ENCODE data around the gene HERPUD1.
A peak's percentile ranks its signal among the peaks of the same experiment; 100 is the strongest.
"Not testable (repeated sequence)": the region's sequence is repeated elsewhere in the genome, so short reads cannot be mapped to it uniquely, and the experiment has no call there.

Gene HERPUD1, protein sequence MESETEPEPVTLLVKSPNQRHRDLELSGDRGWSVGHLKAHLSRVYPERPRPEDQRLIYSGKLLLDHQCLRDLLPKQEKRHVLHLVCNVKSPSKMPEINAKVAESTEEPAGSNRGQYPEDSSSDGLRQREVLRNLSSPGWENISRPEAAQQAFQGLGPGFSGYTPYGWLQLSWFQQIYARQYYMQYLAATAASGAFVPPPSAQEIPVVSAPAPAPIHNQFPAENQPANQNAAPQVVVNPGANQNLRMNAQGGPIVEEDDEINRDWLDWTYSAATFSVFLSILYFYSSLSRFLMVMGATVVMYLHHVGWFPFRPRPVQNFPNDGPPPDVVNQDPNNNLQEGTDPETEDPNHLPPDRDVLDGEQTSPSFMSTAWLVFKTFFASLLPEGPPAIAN

DNA sequence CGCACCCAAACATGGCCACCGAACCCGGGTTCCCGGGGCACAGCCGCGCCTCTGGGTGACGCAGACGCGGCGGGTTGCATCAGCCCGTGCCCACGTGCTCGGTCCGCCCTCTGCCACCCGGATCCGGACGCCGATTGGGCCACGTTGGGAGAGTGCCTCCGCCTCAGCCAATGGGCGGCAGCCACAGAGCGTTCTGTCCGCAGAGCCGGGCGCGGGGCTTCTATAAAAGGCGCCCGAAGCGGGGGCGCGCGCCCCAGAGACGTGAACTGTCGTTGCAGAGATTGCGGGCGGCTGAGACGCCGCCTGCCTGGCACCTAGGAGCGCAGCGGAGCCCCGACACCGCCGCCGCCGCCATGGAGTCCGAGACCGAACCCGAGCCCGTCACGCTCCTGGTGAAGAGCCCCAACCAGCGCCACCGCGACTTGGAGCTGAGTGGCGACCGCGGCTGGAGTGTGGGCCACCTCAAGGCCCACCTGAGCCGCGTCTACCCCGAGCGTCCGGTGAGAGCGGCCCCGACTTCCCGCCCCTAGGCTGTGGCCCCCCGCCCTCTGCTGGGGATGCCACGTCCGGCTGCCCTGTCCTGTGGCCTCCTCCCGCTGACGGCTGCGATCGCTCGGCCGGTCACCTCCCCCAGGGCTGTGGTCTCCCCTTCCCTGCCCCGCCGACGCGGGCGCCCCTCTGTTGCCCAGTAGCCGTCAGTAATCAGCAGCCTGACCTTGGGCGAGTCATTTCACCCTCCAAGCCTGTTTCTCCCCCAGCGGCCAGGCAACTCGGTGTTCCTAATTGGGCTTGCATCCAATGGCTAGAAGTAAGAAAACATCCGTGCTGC, at the start of gene HERPUD1:
Gene HERPUD1, plus strand, starts transcription at position 251 of the 829 bp plus-strand sequence. Its CDS starts 103 bp downstream, at position 354.
- peaks cover 31 to 69% of the 10 kb centered on the region in 2 donors for H3K4me1 Mint-ChIP-seq
- H3K9me3 Mint-ChIP-seq, result peaks cover 0 to 3% of the 10 kb centered on the region in 2 donors
- H3K4me3 Mint-ChIP-seq, result peak within 1 kb of the TSS; percentile 99
- ATAC-seq (replicated peaks), result peak; percentile 86 to 89
- peaks cover 43 to 52% of the 10 kb centered on the region in 2 donors for H3K36me3 Mint-ChIP-seq
- H3K27ac Mint-ChIP-seq, result peak within 1 kb of the TSS; percentile 100
- H3K27me3 Mint-ChIP-seq, result no peaks in the 10 kb centered on the region
- DNase-seq, result peak; percentile 99

DNA sequence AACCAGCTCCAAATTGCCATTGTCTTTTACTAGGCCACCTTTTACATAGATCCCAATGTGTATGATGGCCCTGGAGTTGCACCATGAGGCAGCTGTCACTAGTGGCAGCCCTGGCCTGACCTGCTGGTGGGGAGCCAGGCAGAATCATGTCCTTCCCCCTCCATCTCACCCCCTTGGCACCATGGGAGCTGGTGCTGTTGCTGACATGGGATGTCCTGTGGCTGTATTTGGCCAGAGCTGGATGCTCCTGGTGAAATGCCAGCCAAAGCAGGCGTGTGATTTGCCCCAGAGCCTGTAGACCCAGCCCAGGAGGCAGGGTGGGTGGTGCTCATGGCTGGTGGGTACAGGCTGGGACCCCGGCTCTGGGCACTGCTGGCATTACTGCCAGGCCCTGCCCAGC, 48.4 kb upstream of the HERPUD1 start:
- no peak overlapping the region for H3K27ac Mint-ChIP-seq
- no peak for ATAC-seq (replicated peaks)
- H3K4me1 Mint-ChIP-seq, result peaks cover 6 to 19% of the 10 kb centered on the region in 2 donors
- no peaks in the 10 kb centered on the region for H3K27me3 Mint-ChIP-seq
- H3K4me3 Mint-ChIP-seq, result no peak overlapping the region
- DNase-seq, result no peak
- peaks cover 0 to 3% of the 10 kb centered on the region in 2 donors for H3K36me3 Mint-ChIP-seq
- H3K9me3 Mint-ChIP-seq, result no peaks in the 10 kb centered on the region

DNA sequence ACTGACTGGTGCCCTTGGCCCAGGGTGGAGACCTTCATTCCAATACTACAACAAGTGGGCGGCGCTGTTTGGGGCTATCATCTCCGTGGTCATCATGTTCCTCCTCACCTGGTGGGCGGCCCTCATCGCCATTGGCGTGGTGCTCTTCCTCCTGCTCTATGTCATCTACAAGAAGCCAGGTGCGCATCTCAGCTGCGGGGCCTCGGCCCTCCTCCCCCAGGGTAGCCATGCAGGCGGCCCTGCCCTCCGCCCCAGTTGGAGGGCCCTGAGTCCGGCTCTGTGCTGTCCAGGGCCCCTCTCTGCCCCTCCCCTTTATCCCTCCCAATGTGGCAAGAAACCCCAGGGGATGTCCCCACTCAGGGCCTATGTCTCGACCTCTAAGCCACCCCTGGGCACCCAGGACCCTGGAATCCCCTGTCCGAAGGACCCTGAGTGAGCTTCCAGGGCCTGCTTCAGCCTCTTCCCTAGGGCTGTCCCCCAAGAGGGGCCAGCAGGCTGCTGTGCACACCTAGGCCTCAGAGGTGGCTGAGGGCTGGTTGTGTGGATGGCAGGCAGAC, 47.8 kb upstream of the HERPUD1 start:
- DNase-seq (no peak), ATAC-seq (replicated peaks) (no peak)
- no peak overlapping the region for H3K4me3 Mint-ChIP-seq
- no peaks in the 10 kb centered on the region for H3K9me3 Mint-ChIP-seq
- H3K27me3 Mint-ChIP-seq, result no peaks in the 10 kb centered on the region
- H3K36me3 Mint-ChIP-seq, result peaks cover 0 to 3% of the 10 kb centered on the region in 2 donors
- peak overlapping the region; percentile 82 for H3K27ac Mint-ChIP-seq
- H3K4me1 Mint-ChIP-seq, result peaks cover 11 to 24% of the 10 kb centered on the region in 2 donors

DNA sequence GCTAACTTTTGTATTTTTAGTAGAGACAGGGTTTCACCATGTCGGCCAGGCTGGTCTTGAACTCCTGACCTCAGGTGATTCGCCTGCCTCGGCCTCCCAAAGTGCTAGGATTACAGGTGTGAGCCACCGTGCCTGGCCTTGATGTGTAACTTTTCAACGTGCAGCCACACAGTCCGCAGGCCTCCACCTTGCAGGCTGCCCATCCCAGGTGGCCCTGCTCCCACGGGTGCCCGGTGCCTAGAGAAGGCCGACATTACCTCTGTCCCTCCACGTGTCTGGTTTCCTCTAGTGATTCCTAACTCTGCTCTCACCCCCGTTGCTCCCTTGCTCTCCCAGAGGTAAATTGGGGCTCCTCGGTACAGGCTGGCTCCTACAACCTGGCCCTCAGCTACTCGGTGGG, 47.0 kb upstream of the HERPUD1 start:
- peak overlapping the region; percentile 62 for H3K27ac Mint-ChIP-seq
- not testable (repeated sequence) for H3K27me3 Mint-ChIP-seq

DNA sequence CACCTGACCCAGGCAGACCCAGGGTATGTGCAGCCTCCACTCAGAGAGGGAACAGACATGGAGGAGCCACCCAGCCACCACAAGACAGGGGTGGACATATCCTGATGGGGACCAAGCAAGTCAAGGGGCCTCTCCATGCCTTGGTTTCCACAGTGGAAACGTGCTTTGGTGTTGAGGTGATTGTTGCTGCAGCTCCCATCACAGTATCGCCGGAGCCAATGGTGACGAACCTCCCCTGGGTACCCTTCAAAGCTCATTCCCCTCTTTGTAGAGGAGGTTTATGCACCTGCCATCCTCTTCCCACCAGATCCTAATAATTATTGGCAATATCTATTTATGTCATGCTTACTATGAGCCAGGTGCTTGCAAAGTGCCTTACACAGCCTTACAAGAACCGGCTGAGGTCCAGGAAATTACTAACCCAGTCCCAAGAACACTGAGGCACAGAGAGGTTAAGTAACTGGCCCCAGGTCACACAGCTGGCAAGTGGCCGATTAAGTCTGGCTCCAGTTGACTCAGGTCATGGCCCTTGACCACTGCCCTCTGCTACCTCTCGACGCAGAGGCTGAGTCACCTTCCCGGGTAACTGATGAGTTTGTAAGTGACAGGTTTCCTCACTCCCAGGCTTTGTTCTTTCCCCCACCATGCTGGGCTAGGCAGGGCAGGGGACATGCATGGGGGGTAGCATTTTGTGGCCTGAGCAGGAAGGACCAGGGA, 46.3 kb upstream of the HERPUD1 start:
- DNase-seq, result no peak
- Mint-ChIP-seq H3K4me3 (no peak overlapping the region), H3K27ac (peak overlapping the region; percentile 62), H3K36me3 (peaks cover 0 to 3% of the 10 kb centered on the region in 2 donors), H3K4me1 (peaks cover 15 to 34% of the 10 kb centered on the region in 2 donors), H3K9me3 (no peaks in the 10 kb centered on the region), H3K27me3 (no peaks in the 10 kb centered on the region)
- no peak for ATAC-seq (replicated peaks)

More for the DNA sequence above, 47.0 kb upstream of the HERPUD1 start:
- H3K36me3 Mint-ChIP-seq; DNase-seq; ATAC-seq (replicated peaks); H3K4me3 Mint-ChIP-seq; H3K9me3 Mint-ChIP-seq: not testable (repeated sequence)
- peaks cover 15 to 32% of the 10 kb centered on the region in 2 donors for H3K4me1 Mint-ChIP-seq

DNA sequence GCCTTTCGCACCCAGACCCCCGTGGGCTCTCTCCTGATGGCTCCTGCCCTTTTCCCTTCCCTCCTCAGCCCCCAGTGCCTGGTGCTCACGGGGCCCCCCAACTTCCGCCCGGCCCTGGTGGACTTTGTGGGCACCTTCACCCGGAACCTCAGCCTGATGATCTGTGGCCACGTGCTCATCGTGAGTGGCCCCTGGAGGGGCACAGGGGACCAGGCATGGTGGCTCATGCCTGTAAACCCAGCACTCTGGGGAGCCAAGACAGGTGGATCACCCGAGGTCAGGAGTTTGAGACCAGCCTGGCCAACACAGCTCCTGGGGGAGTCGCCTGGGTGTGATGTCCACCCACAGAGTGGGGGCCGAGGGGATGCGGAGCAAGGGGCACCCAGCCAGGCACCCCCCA, 45.6 kb upstream of the HERPUD1 start:
- Mint-ChIP-seq H3K4me1 (peaks cover 14 to 35% of the 10 kb centered on the region in 2 donors), H3K4me3 (no peak overlapping the region), H3K27ac (no peak overlapping the region), H3K36me3 (peaks cover 0 to 10% of the 10 kb centered on the region in 2 donors), H3K9me3 (no peaks in the 10 kb centered on the region), H3K27me3 (no peaks in the 10 kb centered on the region)
- ATAC-seq (replicated peaks), result no peak
- DNase-seq, result no peak

DNA sequence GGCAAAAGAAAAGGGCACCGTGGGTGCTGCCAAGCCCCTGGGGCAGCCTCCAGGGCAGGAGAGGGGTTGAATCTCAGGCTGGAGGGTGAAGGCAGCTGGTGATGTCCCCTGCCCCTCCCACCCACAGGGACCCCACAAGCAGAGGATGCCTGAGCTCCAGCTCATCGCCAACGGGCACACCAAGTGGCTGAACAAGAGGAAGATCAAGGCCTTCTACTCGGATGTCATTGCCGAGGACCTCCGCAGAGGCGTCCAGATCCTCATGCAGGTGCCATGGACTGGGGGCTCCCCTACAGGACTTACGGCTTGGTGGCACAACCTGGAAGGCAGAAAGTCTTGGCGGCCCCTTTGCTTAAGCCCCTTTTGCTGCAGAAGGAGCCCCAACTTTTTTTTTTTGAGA, 45.1 kb upstream of the HERPUD1 start:
- Mint-ChIP-seq H3K9me3 (no peaks in the 10 kb centered on the region), H3K4me1 (peaks cover 11 to 37% of the 10 kb centered on the region in 2 donors), H3K4me3 (no peak overlapping the region), H3K27me3 (no peaks in the 10 kb centered on the region), H3K36me3 (peaks cover 3 to 10% of the 10 kb centered on the region in 2 donors), H3K27ac (no peak overlapping the region)
- no peak for DNase-seq
- ATAC-seq (replicated peaks), result no peak

DNA sequence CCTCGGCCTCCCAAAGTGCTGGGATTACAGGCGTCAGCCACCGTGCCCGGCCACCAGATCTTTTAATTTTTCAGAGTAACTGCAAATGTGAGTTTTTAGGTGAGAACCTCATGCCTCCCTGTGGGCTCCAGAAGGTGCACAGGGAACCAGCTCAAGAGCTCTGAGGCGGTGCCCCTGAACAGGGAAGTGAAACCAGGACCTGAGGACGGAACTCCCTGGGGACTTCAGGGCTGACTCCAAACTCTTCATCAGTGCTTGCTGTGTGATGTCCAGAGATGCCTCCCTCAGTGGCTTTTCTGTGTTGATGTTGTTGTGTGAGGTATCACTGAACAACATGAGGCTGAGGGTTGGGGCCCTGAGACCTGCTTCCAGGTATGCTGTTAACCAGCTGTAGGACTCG, 43.1 kb upstream of the HERPUD1 start:
- H3K4me3 Mint-ChIP-seq, result peak overlapping the region in 1 of 2 donors; percentile 10
- H3K9me3 Mint-ChIP-seq, result no peaks in the 10 kb centered on the region
- peak overlapping the region; percentile 85 for H3K27ac Mint-ChIP-seq
- peaks cover 3 to 10% of the 10 kb centered on the region in 2 donors for H3K36me3 Mint-ChIP-seq
- DNase-seq, result peak; percentile 72
- no peaks in the 10 kb centered on the region for H3K27me3 Mint-ChIP-seq
- peaks cover 11 to 45% of the 10 kb centered on the region in 2 donors for H3K4me1 Mint-ChIP-seq
- ATAC-seq (replicated peaks), result peak; percentile 96 to 97

DNA sequence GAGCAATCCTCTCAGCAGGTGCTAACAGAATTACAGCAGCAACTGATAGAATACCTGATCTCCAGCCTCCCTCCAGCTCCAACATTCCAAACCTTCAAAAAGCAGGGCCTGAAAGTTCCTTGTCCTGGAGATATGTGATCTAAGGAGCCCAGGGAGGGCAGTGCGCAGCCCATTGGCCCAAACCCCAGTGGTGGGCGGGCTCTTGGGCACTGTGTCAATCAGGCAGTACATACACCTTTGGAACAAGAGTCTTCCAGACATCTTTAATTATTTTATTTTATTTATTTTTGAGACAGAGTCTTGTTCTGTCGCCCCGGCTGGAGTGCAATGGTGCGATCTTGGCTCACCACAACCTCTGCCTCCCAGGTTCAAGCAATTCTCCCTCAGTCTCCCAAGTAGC, 42.7 kb upstream of the HERPUD1 start:
- no peaks in the 10 kb centered on the region for H3K9me3 Mint-ChIP-seq
- DNase-seq, result no peak
- H3K4me3 Mint-ChIP-seq, result peak overlapping the region in 1 of 2 donors; percentile 10
- no peaks in the 10 kb centered on the region for H3K27me3 Mint-ChIP-seq
- peaks cover 3 to 10% of the 10 kb centered on the region in 2 donors for H3K36me3 Mint-ChIP-seq
- H3K4me1 Mint-ChIP-seq, result peaks cover 11 to 45% of the 10 kb centered on the region in 2 donors
- ATAC-seq (replicated peaks), result peak; percentile 48 to 55
- peak overlapping the region; percentile 85 for H3K27ac Mint-ChIP-seq

DNA sequence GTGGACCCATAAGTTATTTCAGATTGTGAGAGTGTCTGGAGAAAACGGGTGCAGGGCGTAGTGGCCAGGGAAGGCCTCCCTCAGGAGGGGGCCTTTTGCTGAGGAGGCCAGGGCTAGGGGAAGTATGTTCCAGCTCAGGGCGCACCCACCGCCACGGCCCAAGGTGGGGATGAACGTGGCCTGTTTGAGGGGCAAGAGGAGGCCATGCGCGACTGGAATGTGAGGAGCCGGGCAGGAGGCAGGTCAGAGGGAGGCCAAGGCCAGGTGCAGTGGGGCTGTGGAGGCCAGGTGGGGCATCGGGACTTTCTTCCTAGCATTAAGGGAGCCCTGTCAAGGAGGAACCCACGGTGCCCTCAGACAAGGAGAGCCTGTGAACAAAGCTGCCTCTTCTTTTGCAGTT, 40.3 kb upstream of the HERPUD1 start:
- Mint-ChIP-seq H3K4me3 (no peak overlapping the region), H3K9me3 (no peaks in the 10 kb centered on the region), H3K36me3 (peaks cover 3 to 10% of the 10 kb centered on the region in 2 donors), H3K27ac (peak overlapping the region; percentile 62), H3K4me1 (peaks cover 13 to 41% of the 10 kb centered on the region in 2 donors), H3K27me3 (no peaks in the 10 kb centered on the region)
- ATAC-seq (replicated peaks), result no peak
- no peak for DNase-seq

DNA sequence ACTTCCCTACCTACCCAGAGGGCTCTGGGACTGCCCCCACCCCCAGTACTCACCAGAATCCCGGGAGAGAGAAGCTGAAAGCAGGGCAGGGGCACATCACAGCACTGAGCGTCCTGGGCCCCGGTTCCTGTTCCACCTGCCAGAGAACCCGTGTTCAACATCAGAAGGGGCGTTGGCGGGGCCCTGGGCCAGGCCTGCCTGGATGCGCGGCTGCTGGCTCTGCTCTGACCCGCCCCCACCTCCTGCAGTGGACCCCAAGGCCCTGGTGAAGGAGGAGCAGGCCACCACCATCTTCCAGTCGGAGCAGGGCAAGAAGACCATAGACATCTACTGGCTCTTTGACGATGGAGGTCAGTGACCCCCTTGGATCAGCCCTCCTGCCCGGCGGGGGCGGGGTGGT, 39.2 kb upstream of the HERPUD1 start:
- ATAC-seq (replicated peaks) (no peak), DNase-seq (no peak)
- peaks cover 19 to 51% of the 10 kb centered on the region in 2 donors for H3K4me1 Mint-ChIP-seq
- H3K9me3 Mint-ChIP-seq, result no peaks in the 10 kb centered on the region
- no peak overlapping the region for H3K27ac Mint-ChIP-seq
- H3K36me3 Mint-ChIP-seq, result peaks cover 3 to 10% of the 10 kb centered on the region in 2 donors
- H3K27me3 Mint-ChIP-seq, result no peaks in the 10 kb centered on the region
- no peak overlapping the region for H3K4me3 Mint-ChIP-seq

DNA sequence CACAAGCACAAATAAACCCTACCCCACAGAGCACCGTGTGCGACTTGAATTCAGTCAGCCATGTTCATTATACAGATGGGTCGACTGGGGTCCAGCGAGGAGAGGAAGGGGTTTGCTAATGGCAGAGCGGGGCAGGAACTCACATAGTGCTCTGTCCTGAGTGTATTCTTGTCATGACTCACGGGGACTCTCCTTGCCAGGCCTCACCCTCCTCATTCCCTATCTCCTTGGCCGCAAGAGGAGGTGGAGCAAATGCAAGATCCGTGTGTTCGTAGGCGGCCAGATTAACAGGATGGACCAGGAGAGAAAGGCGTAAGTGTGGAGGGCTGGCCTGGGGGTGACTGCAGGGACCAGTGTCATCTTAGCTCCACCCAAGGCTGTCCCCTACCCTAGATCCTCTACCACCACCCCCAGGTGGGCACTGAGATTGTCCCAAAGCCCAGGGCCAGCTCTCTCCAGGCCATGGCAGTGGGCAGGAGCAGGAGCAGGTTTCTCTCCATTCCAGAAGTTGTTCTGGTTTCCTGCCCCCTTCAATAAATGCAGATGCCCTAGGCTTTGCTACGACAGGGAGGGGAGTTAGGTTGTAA, 37.5 kb upstream of the HERPUD1 start:
- Mint-ChIP-seq H3K27me3 (no peaks in the 10 kb centered on the region), H3K9me3 (no peaks in the 10 kb centered on the region), H3K4me3 (no peak overlapping the region), H3K27ac (no peak overlapping the region), H3K4me1 (peaks cover 20 to 49% of the 10 kb centered on the region in 2 donors), H3K36me3 (peaks cover 3 to 7% of the 10 kb centered on the region in 2 donors)
- no peak for DNase-seq
- ATAC-seq (replicated peaks), result no peak

DNA sequence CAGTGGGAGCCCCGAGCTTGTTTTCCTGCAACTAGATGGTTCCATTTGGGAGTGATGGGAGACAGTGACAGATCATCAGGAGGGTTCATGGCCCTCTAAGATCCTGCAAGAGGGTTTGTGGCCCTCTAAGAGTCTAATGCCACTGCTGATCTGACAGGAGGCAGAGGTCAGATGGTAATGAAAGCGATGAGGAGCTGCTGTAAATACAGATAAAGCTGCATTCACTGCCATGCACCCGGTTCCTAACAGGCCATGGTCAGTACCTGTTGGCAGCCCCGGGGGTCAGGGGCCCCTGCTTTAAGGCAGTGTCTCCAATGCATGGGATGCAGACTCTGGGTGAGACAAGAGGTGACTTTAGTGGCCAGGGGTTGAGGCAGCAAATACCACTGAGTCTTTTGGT, 36.1 kb upstream of the HERPUD1 start:
- no peaks in the 10 kb centered on the region for H3K9me3 Mint-ChIP-seq
- H3K27ac Mint-ChIP-seq, result no peak overlapping the region
- no peak for DNase-seq
- peaks cover 10% of the 10 kb centered on the region in 2 donors for H3K36me3 Mint-ChIP-seq
- peaks cover 27 to 55% of the 10 kb centered on the region in 2 donors for H3K4me1 Mint-ChIP-seq
- H3K4me3 Mint-ChIP-seq, result no peak overlapping the region
- no peak for ATAC-seq (replicated peaks)
- no peaks in the 10 kb centered on the region for H3K27me3 Mint-ChIP-seq
